ENCODE data around the gene LRRD1.

Gene LRRD1

DNA sequence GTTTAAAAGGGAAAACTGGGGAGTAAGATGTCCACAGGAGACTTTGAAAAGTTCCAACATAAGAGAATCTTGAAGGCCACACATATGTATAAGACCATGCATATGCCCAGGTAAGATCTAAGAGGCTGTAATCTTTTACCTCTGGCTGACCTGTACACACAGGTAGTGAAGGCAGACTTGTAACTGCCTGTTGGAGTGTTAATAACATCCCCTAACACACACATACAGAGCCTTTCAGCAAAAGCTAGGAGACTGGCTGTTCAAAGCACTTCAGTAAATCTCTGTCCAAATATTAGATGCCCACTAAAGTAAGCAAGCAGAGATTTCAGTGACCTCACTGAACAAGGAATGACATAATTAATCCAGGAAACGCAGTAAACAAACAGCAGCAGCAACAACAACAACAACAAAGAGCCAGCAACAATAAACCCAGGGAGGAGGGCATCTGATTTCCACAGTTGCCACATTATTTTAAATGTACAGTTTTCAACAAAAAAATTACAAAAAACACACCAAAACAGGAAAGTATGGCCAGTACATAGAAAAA is 59.7 kb downstream of the LRRD1 start:
- Histone ChIP-seq H3K4me1 (ENCODE audit: low read length) (no peaks in the 10 kb centered on the region), H3K79me2 (ENCODE audit: low read length) (peaks cover 84% of the 10 kb centered on the region), H3K4me2 (ENCODE audit: low read length) (no peak overlapping the region), H3K9ac (ENCODE audit: low read length) (no peak overlapping the region), H3K27me3 (ENCODE audit: low read depth, low read length) (no peaks in the 10 kb centered on the region), H4K20me1 (ENCODE audit: insufficient read depth, low read length) (peaks cover 68% of the 10 kb centered on the region), H3K4me3 (ENCODE audit: low read length) (no peak overlapping the region), H3K27ac (ENCODE audit: low read length) (no peak overlapping the region), H3K9me3 (ENCODE audit: insufficient read depth, low read length) (no peaks in the 10 kb centered on the region), H3K36me3 (replicated peaks; ENCODE audit: low read depth, low read length) (peaks cover 91% of the 10 kb centered on the region), H2AFZ (ENCODE audit: low read depth, low read length) (no peak overlapping the region)
- TF ChIP-seq EZH2phosphoT487 (IDR thresholded peaks at IDR 0.05; ENCODE audit: low read depth) = no peak
- TF ChIP-seq, protein P1, sequence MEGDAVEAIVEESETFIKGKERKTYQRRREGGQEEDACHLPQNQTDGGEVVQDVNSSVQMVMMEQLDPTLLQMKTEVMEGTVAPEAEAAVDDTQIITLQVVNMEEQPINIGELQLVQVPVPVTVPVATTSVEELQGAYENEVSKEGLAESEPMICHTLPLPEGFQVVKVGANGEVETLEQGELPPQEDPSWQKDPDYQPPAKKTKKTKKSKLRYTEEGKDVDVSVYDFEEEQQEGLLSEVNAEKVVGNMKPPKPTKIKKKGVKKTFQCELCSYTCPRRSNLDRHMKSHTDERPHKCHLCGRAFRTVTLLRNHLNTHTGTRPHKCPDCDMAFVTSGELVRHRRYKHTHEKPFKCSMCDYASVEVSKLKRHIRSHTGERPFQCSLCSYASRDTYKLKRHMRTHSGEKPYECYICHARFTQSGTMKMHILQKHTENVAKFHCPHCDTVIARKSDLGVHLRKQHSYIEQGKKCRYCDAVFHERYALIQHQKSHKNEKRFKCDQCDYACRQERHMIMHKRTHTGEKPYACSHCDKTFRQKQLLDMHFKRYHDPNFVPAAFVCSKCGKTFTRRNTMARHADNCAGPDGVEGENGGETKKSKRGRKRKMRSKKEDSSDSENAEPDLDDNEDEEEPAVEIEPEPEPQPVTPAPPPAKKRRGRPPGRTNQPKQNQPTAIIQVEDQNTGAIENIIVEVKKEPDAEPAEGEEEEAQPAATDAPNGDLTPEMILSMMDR (IDR thresholded peaks at IDR 0.05; ENCODE audit: low read depth, low read length) = no peak

DNA sequence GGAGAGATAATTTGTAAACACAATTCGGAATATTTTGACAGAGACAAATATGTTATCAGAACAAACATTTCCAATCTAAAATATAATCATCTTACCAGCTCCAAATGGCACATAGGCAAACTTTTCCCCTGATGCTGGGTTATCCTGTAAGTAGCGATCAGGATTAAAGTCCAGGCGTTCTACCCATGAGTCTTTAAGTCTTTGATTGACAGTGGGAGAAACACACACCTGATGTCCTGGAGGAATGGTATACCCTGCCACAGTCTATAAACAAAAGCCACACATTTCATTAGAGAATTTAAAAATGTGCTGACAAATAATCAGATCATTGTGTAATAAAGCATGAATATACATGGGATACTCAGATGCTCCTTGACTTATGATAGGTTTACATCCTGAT is 62.0 kb downstream of the LRRD1 start:
- Histone ChIP-seq H3K4me2 (ENCODE audit: low read length) (no peak overlapping the region), H3K9me3 (ENCODE audit: insufficient read depth, low read length) (no peaks in the 10 kb centered on the region), H3K9ac (ENCODE audit: low read length) (no peak overlapping the region), H3K27ac (ENCODE audit: low read length) (no peak overlapping the region), H2AFZ (ENCODE audit: low read depth, low read length) (no peak overlapping the region), H3K4me3 (ENCODE audit: low read length) (no peak overlapping the region), H4K20me1 (ENCODE audit: insufficient read depth, low read length) (peaks cover 62% of the 10 kb centered on the region), H3K79me2 (ENCODE audit: low read length) (peaks cover 74% of the 10 kb centered on the region), H3K27me3 (ENCODE audit: low read depth, low read length) (no peaks in the 10 kb centered on the region), H3K36me3 (replicated peaks; ENCODE audit: low read depth, low read length) (peaks cover 76% of the 10 kb centered on the region), H3K4me1 (ENCODE audit: low read length) (no peaks in the 10 kb centered on the region)
- TF ChIP-seq, protein P1 (IDR thresholded peaks at IDR 0.05; ENCODE audit: low read depth, low read length) = no peak
- TF ChIP-seq EZH2phosphoT487 (IDR thresholded peaks at IDR 0.05; ENCODE audit: low read depth) = no peak

DNA sequence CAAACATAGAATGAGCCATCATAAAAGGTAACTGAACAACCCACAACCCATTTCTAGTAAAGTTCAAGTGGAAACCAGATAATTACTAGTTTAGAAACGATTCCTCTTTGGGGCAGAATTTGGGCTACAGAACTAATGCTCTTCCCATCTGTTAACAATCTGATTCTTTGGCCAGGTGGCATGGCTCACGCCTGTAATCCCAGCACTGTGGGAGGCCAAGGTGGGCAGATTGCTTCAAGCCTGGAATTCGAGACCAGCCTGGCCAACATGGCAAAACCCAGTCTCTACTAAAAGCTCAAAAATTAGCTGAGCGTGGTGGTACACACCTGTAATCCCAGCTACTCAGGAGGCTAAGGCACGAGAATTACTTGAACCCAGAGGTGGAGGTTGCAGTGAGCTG is 63.1 kb downstream of the LRRD1 start:
- H3K4me2 ChIP-seq (ENCODE audit: low read length) = no peak overlapping the region
- H2AFZ ChIP-seq (ENCODE audit: low read depth, low read length) = no peak overlapping the region
- peaks cover 54% of the 10 kb centered on the region for H4K20me1 ChIP-seq (ENCODE audit: insufficient read depth, low read length)
- no peak for TF ChIP-seq EZH2phosphoT487 (IDR thresholded peaks at IDR 0.05; ENCODE audit: low read depth)
- TF ChIP-seq, protein P1 (IDR thresholded peaks at IDR 0.05; ENCODE audit: low read depth, low read length) = no peak
- no peak overlapping the region for H3K4me3 ChIP-seq (ENCODE audit: low read length)
- H3K9ac ChIP-seq (ENCODE audit: low read length) = no peak overlapping the region
- H3K79me2 ChIP-seq (ENCODE audit: low read length) = peaks cover 63% of the 10 kb centered on the region
- peaks cover 76% of the 10 kb centered on the region for H3K36me3 ChIP-seq (replicated peaks; ENCODE audit: low read depth, low read length)
- H3K27me3 ChIP-seq (ENCODE audit: low read depth, low read length) = no peaks in the 10 kb centered on the region
- H3K27ac ChIP-seq (ENCODE audit: low read length) = no peak overlapping the region
- H3K9me3 ChIP-seq (ENCODE audit: insufficient read depth, low read length) = no peaks in the 10 kb centered on the region
- H3K4me1 ChIP-seq (ENCODE audit: low read length) = no peaks in the 10 kb centered on the region

DNA sequence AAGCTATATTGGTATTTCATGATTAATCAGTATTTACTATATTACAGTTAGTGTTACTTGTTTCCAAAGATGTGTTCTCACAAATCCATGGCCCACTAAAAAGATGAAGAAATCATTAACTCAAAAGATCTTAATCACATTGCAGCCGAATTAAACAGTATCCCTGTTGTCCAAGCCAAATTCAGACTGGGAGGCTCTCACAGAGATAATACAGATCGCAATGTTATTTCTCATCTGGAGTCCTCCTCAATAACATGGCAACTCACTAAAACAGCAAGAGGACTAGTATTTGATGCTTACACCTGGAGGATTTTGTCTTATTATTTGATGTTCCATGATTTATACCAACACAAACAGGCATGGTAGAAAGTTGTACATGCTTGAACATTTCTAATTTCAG is 68.1 kb downstream of the LRRD1 start:
- Histone ChIP-seq H3K27me3 (ENCODE audit: low read depth, low read length) (no peaks in the 10 kb centered on the region), H3K4me3 (ENCODE audit: low read length) (no peak overlapping the region), H2AFZ (ENCODE audit: low read depth, low read length) (no peak overlapping the region), H3K4me2 (ENCODE audit: low read length) (no peak overlapping the region), H4K20me1 (ENCODE audit: insufficient read depth, low read length) (peaks cover 22% of the 10 kb centered on the region), H3K9me3 (ENCODE audit: insufficient read depth, low read length) (no peaks in the 10 kb centered on the region), H3K9ac (ENCODE audit: low read length) (no peak overlapping the region), H3K4me1 (ENCODE audit: low read length) (no peaks in the 10 kb centered on the region), H3K36me3 (replicated peaks; ENCODE audit: low read depth, low read length) (peaks cover 61% of the 10 kb centered on the region), H3K79me2 (ENCODE audit: low read length) (peaks cover 20% of the 10 kb centered on the region), H3K27ac (ENCODE audit: low read length) (no peak overlapping the region)
- no peak for TF ChIP-seq EZH2phosphoT487 (IDR thresholded peaks at IDR 0.05; ENCODE audit: low read depth)
- TF ChIP-seq, protein P1 (IDR thresholded peaks at IDR 0.05; ENCODE audit: low read depth, low read length) = no peak
